Karpas-422 (cell line): ENCODE data around the gene RHOBTB1. TPM values are rescaled to one million over a fixed set of nuclear protein-coding genes. Genes with fewer than 3 reads are reported as not detected.

Experiments
- DNase-seq: peaks from one replicate; pipeline ENCODE4 v3.0.0-alpha.2; 2015
- H2AFZ ChIP-seq: fragments of 200-600 bp; sonication (generic); 2 replicates; pipeline ENCODE4 v1.6.1; 2014; ENCODE audit warnings: antibody characterized with exemption, low read length, mixed read lengths
- H3K27ac ChIP-seq: fragments of 200-600 bp; sonication (generic); 2 replicates; pipeline ENCODE4 v1.5.1; 2014; ENCODE audit warnings: mild to moderate bottlenecking, low read length, moderate library complexity
- H3K27me3 ChIP-seq: fragments of 200-600 bp; sonication (generic); 2 replicates; pipeline ENCODE4 v1.6.1; 2014; ENCODE audit warnings: low read length, mixed read lengths
- H3K36me3 ChIP-seq: fragments of 200-600 bp; sonication (generic); 2 replicates; pipeline ENCODE4 v1.6.1; 2014; ENCODE audit warnings: low read length, mixed read lengths; ENCODE audit not compliant: insufficient read depth
- H3K4me1 ChIP-seq: fragments of 200-600 bp; sonication (generic); 2 replicates; pipeline ENCODE4 v1.6.1; 2014; ENCODE audit warnings: mild to moderate bottlenecking, low read length, mixed read lengths
- H3K4me2 ChIP-seq: fragments of 200-600 bp; sonication (generic); 2 replicates; pipeline ENCODE4 v1.6.1; 2014; ENCODE audit warnings: low read length, low read depth, mild to moderate bottlenecking; ENCODE audit not compliant: poor library complexity, severe bottlenecking
- H3K4me3 ChIP-seq: fragments of 200-600 bp; sonication (generic); 2 replicates; pipeline ENCODE4 v1.5.1; 2014; ENCODE audit warnings: mild to moderate bottlenecking, antibody characterized with exemption, low read length, mixed read lengths
- H3K79me2 ChIP-seq: fragments of 200-600 bp; sonication (generic); 2 replicates; pipeline ENCODE4 v1.6.1; 2014; ENCODE audit warnings: mild to moderate bottlenecking, low read length, mixed read lengths
- H3K9ac ChIP-seq: fragments of 200-600 bp; sonication (generic); 2 replicates; pipeline ENCODE4 v1.6.0; 2014; ENCODE audit warnings: low read length
- H3K9me2 ChIP-seq: fragments of 200-600 bp; sonication (generic), shearing (Covaris generic); replicated peaks from 2 replicates; pipeline ENCODE4 v1.6.0; 2014; ENCODE audit warnings: mild to moderate bottlenecking, low read length, moderate library complexity; ENCODE audit not compliant: insufficient read depth
- H3K9me3 ChIP-seq: fragments of 300-700, 200-600 bp; sonication (generic); 2 replicates; pipeline ENCODE4 v1.6.1; 2014; ENCODE audit warnings: low read length, mixed read lengths
- H4K20me1 ChIP-seq: fragments of 200-600 bp; sonication (generic); 2 replicates; pipeline ENCODE4 v1.6.1; 2014; ENCODE audit warnings: mild to moderate bottlenecking, antibody characterized with exemption, low read length, low read depth; ENCODE audit not compliant: insufficient read depth
- small RNA-seq: library from RNA; depleted of rRNA; stranded (forward); fragments of <200 nt; gene quantifications from one replicate; pipeline ENCODE3, GENCODE V24; 2014
- total RNA-seq: library from RNA; depleted of rRNA; stranded (reverse); fragments of >200 nt; shearing (Covaris generic); gene quantifications from 2 replicates; pipeline ENCODE4 v1.2.3, GENCODE V29; 2014; ENCODE audit warnings: low replicate concordance; rRNA removed

Gene RHOBTB1
- total RNA-seq, 1 experiment from 2014 or later, result not detected

DNA sequence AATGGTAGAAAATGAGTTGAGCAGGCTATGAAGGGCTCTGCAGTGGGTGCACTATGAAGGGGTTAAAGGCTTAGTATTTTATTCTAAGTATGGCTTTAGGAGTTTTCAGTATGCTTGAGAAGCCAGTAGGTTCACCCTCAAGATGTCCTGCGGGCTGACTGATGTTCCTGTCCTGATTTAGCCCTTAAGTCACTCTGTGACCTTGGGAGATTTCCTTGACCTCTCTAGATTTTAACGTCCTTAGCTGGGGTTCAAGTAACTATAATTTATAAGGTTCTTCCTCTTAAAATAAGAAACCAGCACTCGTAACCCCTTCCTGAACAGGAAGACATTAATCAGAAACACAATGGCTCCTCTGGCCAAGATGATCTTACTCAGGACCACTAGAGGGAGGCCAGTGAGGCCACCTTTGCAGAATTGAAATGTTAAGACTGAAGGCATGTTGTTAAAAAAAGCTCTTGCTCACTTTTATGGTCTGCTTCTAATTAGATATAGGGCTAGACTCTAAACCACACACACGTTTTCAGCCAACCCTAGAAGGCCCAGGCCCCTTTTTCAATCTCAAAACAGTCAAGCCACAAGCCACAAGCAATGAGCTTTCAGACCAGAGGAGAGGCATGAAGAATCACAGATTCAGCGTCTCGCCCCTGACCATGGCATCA is 123.8 kb downstream of the RHOBTB1 start:
- Histone ChIP-seq H3K9me2 (no peaks in the 10 kb centered on the region), H3K79me2 (no peaks in the 10 kb centered on the region), H3K27ac (no peak overlapping the region), H3K4me3 (no peak overlapping the region), H3K9me3 (no peaks in the 10 kb centered on the region), H3K36me3 (no peaks in the 10 kb centered on the region), H3K9ac (no peak overlapping the region), H3K27me3 (no peaks in the 10 kb centered on the region), H4K20me1 (no peaks in the 10 kb centered on the region), H3K4me1 (peaks cover 4% of the 10 kb centered on the region), H3K4me2 (no peak overlapping the region), H2AFZ (no peak overlapping the region)
- DNase-seq, result no peak

Small RNA genes lying within 50 kb of the gene (small RNA-seq; reads per million reads assigned to genes)
- gene RNU2-72P, result 5.5 reads per million, percentile 82 among the genes with 10 or more reads in this experiment

Other genes starting within 250 kb of the RHOBTB1 start
- 54.4 and 129 TPM in 2 replicates for gene CDK1, start 165.7 kb downstream of the RHOBTB1 start, total RNA-seq